ENCODE measurements around the gene MTUS2. TPM values are rescaled to one million over a fixed set of nuclear protein-coding genes. Genes with fewer than 3 reads are reported as not detected.
A peak's percentile ranks its signal among the peaks of the same experiment; 100 is the strongest.

Gene MTUS2
- total and polyA plus RNA-seq, 2 donors from 2014 or later, result 0.06 to 0.22 TPM

- DNase-seq, result no peak
- Histone ChIP-seq H3K4me3 (ENCODE audit: low read length in 3 of 3) (no peak overlapping the region), H3K9ac (ENCODE audit: low read length in 3 of 3) (no peak overlapping the region), H3K9me3 (ENCODE audit: control insufficient read depth in 2 of 3, insufficient read depth in 1 of 3, low read length in 3 of 3) (no peaks in the 10 kb centered on the region), H3K4me1 (ENCODE audit: control insufficient read depth in 2 of 3, insufficient read depth in 2 of 3, low read depth in 1 of 3, low read length in 3 of 3) (peaks cover 3 to 8% (median 5%) of the 10 kb centered on the region in 3 donors), H3K27ac (ENCODE audit: low read depth in 2 of 2, low read length in 2 of 2) (no peak overlapping the region), H3K27me3 (ENCODE audit: control insufficient read depth, insufficient read depth, low read length) (no peaks in the 10 kb centered on the region), H3K36me3 (ENCODE audit: control insufficient read depth in 2 of 3, insufficient read depth in 3 of 3, low read length in 3 of 3) (no peaks in the 10 kb centered on the region)
- no peak for TF ChIP-seq CTCF (IDR thresholded peaks at IDR 0.05; ENCODE audit: borderline replicate concordance, extremely low read depth, insufficient read depth)
- intact Hi-C loops (cut with DNase I), result loop anchor here (5.0 kb wide), 1 partner anchor 608 kb away; no protein-coding TSS in a partner anchor
- no peak for FAIRE-seq
Measured at GRCh38 chr13:29504691-29505090, 684.6 kb downstream of the MTUS2 start.

GRCh38 chr13:29505511-29505910 lies 685.4 kb downstream of the MTUS2 start:
- no peak for TF ChIP-seq CTCF (IDR thresholded peaks at IDR 0.05; ENCODE audit: borderline replicate concordance, extremely low read depth, insufficient read depth)
- DNase-seq, result no peak
- no peaks in the 10 kb centered on the region for H3K36me3 ChIP-seq (ENCODE audit: control insufficient read depth in 2 of 3, insufficient read depth in 3 of 3, low read length in 3 of 3)
- no peak overlapping the region for H3K4me3 ChIP-seq (ENCODE audit: low read length in 3 of 3)
- no peaks in the 10 kb centered on the region for H3K9me3 ChIP-seq (ENCODE audit: control insufficient read depth in 2 of 3, insufficient read depth in 1 of 3, low read length in 3 of 3)
- no peak for FAIRE-seq
- H3K27ac ChIP-seq (ENCODE audit: low read depth in 2 of 2, low read length in 2 of 2), result no peak overlapping the region
- no peaks in the 10 kb centered on the region for H3K27me3 ChIP-seq (ENCODE audit: control insufficient read depth, insufficient read depth, low read length)
- peaks cover 3 to 8% (median 5%) of the 10 kb centered on the region in 3 donors for H3K4me1 ChIP-seq (ENCODE audit: control insufficient read depth in 2 of 3, insufficient read depth in 2 of 3, low read depth in 1 of 3, low read length in 3 of 3)
- intact Hi-C loops (cut with DNase I), result loop anchor here (5.0 kb wide), 1 partner anchor 607 kb away; no protein-coding TSS in a partner anchor
- no peak overlapping the region for H3K9ac ChIP-seq (ENCODE audit: low read length in 3 of 3)

GRCh38 chr13:29505950-29506349 lies 685.8 kb downstream of the MTUS2 start:
- TF ChIP-seq CTCF (IDR thresholded peaks at IDR 0.05; ENCODE audit: borderline replicate concordance, extremely low read depth, insufficient read depth), result no peak
- intact Hi-C loops (cut with DNase I), result loop anchor here (5.0 kb wide), 1 partner anchor 606 kb away; no protein-coding TSS in a partner anchor
- DNase-seq, result no peak

GRCh38 chr13:29507356-29507755 lies 687.2 kb downstream of the MTUS2 start:
- no peak overlapping the region for H3K9ac ChIP-seq (ENCODE audit: low read length in 3 of 3)
- H3K36me3 ChIP-seq (ENCODE audit: control insufficient read depth in 2 of 3, insufficient read depth in 3 of 3, low read length in 3 of 3), result no peaks in the 10 kb centered on the region
- intact Hi-C loops (cut with DNase I), result loop anchor here (5.0 kb wide), 1 partner anchor 605 kb away; no protein-coding TSS in a partner anchor
- no peak for FAIRE-seq
- no peaks in the 10 kb centered on the region for H3K9me3 ChIP-seq (ENCODE audit: control insufficient read depth in 2 of 3, insufficient read depth in 1 of 3, low read length in 3 of 3)
- no peak for TF ChIP-seq CTCF (IDR thresholded peaks at IDR 0.05; ENCODE audit: borderline replicate concordance, extremely low read depth, insufficient read depth)
- H3K27me3 ChIP-seq (ENCODE audit: control insufficient read depth, insufficient read depth, low read length), result no peaks in the 10 kb centered on the region
- DNase-seq, result peak in 4 of 5 donors; percentile 56 to 76 (median 72)
- H3K4me3 ChIP-seq (ENCODE audit: low read length in 3 of 3), result no peak overlapping the region
- H3K4me1 ChIP-seq (ENCODE audit: control insufficient read depth in 2 of 3, insufficient read depth in 2 of 3, low read depth in 1 of 3, low read length in 3 of 3), result peaks cover 3 to 8% (median 5%) of the 10 kb centered on the region in 3 donors
- H3K27ac ChIP-seq (ENCODE audit: low read depth in 2 of 2, low read length in 2 of 2), result no peak overlapping the region

More at GRCh38 chr13:29505950-29506349, 685.8 kb downstream of the MTUS2 start:
- H3K9me3 ChIP-seq (ENCODE audit: control insufficient read depth in 2 of 3, insufficient read depth in 1 of 3, low read length in 3 of 3), result no peaks in the 10 kb centered on the region
- H3K27ac ChIP-seq (ENCODE audit: low read depth in 2 of 2, low read length in 2 of 2), result no peak overlapping the region
- peaks cover 3 to 8% (median 5%) of the 10 kb centered on the region in 3 donors for H3K4me1 ChIP-seq (ENCODE audit: control insufficient read depth in 2 of 3, insufficient read depth in 2 of 3, low read depth in 1 of 3, low read length in 3 of 3)
- no peaks in the 10 kb centered on the region for H3K27me3 ChIP-seq (ENCODE audit: control insufficient read depth, insufficient read depth, low read length)
- H3K9ac ChIP-seq (ENCODE audit: low read length in 3 of 3), result no peak overlapping the region
- no peak overlapping the region for H3K4me3 ChIP-seq (ENCODE audit: low read length in 3 of 3)
- no peak for FAIRE-seq
- H3K36me3 ChIP-seq (ENCODE audit: control insufficient read depth in 2 of 3, insufficient read depth in 3 of 3, low read length in 3 of 3), result no peaks in the 10 kb centered on the region

Data from kidney (tissue), 14 donors.